ENCODE measurements around the gene ENTREP3.

ENTREP3 gene

GRCh38 chr1:155279268-155279667 lies 24.0 kb upstream of the ENTREP3 start:
- FAIRE-seq (no peak), DNase-seq (ENCODE audit: insufficient read length, low spot score) (no peak)

DNA sequence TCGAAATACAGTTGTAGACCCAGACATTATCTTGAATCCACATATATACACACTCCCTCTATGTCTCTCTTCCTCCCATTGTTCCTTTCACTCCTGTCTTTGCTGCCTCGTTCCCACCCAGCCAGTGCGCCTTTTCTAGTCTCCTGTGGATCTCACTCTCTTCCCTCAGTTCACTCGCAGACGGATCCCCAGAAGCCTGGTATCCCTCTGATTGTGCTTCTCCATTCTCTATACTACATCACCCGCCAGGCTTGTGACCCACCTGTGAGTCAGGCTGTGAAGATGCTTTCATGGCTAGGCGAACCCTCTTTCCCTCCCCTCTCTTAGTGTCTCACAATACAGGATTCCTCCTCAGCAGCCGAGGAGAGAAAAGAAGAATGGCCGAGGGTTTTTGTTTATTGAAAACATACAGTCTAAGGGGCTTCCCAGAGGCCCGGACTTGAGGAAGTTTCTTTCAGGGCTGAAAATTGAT lies 23.4 kb upstream of the ENTREP3 start:
- no peak for FAIRE-seq
- no peak for DNase-seq (ENCODE audit: insufficient read length, low spot score)

DNA sequence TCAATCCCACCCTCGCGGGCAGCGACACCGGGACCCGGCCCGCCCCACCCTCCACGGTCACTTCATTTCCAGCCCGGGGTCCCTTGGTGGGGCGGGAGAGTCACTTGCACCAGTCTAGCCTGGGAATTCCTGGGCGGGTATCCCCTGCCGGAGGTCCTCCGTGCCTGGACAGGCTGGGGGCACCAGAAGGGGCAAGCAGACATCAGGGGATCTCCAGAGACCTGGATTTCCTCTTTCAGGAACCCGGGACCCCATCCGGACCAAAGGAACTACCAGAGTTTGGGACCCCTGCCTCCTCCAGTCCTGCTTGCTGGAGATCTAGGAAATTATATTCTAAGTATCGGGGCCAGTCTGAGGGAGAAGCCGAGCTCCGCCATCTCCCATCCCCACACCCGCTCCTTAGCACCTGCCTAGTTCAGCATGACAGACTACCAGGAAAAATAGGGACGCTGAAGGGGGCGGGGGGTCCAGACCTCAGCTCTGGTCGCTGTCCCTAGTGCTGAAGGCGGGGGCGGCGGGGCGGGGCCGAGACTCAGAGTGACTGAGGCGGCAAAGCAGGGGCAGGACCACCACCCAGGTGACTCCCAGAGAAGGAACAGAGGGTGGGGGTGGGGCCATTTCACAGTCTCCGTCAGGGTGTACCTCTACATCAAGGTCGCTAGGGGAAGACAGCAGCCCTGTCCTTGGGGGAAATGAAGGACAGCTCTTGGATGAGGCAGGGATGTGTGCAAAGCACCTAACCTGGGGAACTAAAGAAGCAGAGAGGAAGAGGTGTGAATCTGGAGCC lies 22.8 kb upstream of the ENTREP3 start:
- peak; percentile 69 for DNase-seq (ENCODE audit: insufficient read length, low spot score)
- peak; percentile 11 for FAIRE-seq

DNA sequence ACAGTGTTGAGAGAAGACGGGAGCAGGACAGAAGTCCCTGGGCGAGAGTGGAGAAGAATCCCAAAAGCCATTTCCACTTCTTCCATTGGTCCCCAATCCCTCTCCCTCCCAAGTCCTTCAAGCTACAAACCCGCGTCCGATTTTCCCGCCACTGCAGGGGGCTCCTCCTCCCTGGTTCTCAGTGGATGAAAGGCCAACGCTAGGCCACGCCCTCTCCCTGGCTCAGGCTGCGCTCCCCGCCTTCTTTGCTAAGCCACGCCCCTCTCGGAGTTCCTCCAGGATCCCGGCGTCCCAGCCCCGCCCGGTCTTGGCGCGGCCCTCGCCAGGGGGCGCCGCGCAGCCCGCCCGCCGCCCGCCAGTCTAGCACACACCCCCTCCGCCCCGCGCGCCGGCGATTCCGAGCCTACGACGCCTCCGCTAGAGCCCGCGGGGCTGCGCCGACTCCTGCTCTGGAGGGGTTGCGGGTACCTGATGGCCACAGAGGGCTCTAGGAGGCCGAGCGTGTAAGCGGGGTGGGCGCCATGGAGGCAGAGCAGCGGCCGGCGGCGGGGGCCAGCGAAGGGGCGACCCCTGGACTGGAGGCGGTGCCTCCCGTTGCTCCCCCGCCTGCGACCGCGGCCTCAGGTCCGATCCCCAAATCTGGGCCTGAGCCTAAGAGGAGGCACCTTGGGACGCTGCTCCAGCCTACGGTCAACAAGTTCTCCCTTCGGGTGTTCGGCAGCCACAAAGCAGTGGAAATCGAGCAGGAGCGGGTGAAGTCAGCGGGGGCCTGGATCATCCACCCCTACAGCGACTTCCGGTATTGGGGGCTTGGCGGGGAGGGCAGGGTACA lies 22.0 kb upstream of the ENTREP3 start, which contains the start of gene HCN3:
Gene HCN3 (plus strand): TSS at position 394 of the 832 bp plus-strand sequence. CDS start 128 bp downstream, at position 522.
- DNase-seq (ENCODE audit: insufficient read length, low spot score) (peak; percentile 98), FAIRE-seq (peak; percentile 82)

GRCh38 chr1:155273343-155274245 lies 18.3 kb upstream of the ENTREP3 start, which contains the start of gene CLK2:
Gene CLK2, minus strand, starts transcription at chr1:155273504. Its CDS starts 2,527 bp downstream, at chr1:155270977.
- DNase-seq (ENCODE audit: insufficient read length, low spot score) = peak; percentile 94
- peak; percentile 97 for FAIRE-seq

DNA sequence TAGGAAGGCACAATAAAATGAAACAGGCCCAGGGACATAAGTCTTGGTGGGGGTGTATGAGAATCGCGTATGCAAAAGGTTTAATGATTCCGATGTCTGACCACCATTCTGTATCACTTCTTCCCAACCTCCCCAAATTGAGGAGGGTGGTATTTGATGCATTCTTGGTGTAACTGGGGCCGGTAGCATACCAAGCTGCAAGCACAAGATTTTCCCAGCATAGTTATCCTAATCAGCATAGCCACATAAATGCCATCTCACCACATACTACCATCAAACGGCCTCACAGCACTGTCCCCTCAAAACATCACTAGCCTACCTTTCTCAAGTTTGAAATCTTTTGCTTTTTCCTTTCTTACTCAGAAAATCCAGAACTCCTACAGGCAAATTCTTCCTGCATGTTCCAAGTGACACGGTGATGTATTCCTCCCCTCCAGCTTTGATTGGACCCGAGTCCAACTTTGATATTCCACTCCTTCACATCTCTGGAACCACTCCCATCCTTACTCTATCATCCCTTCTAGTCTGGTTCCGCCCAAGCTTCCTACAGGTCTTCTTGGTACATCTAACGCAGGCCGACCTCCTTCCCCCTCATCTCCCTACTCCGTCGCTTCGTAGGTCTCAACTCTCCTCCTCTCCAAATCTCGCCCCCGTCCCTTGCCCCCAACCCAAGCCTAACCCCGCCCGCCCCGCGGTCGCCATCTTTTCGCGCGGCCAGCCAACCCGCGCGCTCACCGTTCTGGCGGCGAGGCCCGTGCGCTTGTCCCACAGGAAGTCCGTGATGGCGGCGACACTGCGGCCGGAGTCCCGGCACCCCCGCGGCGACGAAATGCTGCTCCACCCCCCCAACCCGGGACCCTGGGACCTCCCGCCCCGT lies 17.4 kb upstream of the ENTREP3 start:
- peak; percentile 56 for DNase-seq (ENCODE audit: insufficient read length, low spot score)
- no peak for FAIRE-seq

GRCh38 chr1:155269381-155269780 lies 14.1 kb upstream of the ENTREP3 start:
- DNase-seq (ENCODE audit: insufficient read length, low spot score) (no peak), FAIRE-seq (no peak)

- DNase-seq (ENCODE audit: insufficient read length, low spot score) (no peak), FAIRE-seq (no peak)
These were observed 13.3 kb upstream of the ENTREP3 start for GRCh38 chr1:155268630-155269029.

DNA sequence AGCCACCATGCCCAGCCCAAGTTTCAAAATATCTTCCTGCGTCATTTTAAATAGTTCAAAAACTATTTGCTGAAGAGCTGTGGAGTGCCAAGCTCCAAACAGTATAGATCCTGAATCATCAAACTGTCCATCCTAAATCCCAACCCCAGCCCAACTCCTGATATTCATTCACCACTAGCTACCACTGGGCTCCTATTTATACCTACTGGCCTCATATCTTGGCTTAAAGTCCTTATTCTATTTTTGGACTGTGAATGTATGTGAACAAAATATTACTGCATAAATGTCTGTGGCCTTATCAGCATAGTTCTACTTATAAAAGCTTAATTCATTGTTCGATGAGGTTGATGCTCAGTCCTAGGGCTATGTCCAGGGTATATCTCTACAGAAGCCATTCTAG lies 12.1 kb upstream of the ENTREP3 start:
- FAIRE-seq (no peak), DNase-seq (ENCODE audit: insufficient read length, low spot score) (no peak)

GRCh38 chr1:155266553-155266952 lies 11.3 kb upstream of the ENTREP3 start:
- no peak for FAIRE-seq
- DNase-seq (ENCODE audit: insufficient read length, low spot score) = no peak

DNA sequence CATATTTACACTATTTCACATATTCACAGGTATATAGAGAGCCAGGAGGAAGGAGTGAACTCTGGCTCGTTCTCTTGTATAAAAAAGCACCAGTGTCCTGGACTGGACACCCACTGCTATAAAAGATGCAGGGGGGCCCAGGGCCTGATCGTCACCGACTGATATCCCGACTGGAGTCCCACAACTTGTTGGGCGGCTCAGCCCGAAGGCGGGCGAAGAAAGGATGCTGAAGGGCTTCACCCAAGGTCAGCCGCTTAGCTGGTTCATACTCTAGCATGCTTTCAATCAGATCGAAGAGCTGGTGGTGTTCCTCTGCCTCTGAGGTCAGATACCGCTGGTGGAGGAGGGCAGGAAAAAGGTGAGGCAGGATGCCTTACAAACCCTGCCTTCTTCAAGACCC lies 7.8 kb upstream of the ENTREP3 start:
- DNase-seq (ENCODE audit: insufficient read length, low spot score) (no peak), FAIRE-seq (no peak)

DNA sequence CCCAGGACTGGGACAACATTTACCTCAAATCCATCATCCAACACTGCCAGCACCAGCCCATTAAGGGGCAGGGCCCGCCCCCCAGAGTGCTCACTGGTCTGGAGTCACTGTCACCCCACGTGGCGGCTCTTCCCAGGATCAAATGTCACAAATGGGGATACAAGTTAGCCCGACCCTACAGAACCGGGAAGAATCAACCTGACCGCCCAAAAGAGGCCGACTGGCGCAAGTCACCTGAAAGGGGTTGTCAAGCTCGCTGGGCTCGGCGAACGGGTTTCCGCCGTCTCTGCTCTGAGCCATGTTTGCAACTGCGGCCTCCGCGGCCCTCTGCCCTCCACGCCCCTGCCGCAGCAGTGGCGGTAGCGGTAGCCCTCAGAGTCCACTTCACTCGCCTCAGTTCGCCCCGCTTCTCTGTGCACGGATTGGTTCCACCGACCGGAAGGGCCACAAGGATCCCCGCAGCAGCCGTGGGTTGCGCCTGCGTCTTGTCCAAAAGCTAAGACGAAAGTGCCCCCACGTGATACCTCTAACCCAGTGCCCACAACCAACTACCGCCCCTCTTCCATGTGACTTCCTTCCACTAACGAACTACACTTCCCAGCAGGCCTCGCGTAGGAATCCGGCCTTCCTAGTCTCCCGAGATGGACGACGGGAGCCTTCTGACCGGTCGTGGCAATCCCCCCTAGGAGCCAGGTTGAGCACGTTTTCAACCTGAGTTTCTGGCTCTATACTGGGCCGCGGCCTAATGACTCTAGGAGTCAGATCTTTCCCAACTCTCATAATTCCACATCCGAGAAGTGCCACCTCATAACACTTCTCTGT lies 6.8 kb upstream of the ENTREP3 start, which contains the start of gene SCAMP3:
Gene SCAMP3 (minus strand): TSS at position 509 of the 822 bp plus-strand sequence. CDS start 209 bp downstream, at position 300.
- FAIRE-seq (peak; percentile 94), DNase-seq (ENCODE audit: insufficient read length, low spot score) (peak; percentile 98)

DNA sequence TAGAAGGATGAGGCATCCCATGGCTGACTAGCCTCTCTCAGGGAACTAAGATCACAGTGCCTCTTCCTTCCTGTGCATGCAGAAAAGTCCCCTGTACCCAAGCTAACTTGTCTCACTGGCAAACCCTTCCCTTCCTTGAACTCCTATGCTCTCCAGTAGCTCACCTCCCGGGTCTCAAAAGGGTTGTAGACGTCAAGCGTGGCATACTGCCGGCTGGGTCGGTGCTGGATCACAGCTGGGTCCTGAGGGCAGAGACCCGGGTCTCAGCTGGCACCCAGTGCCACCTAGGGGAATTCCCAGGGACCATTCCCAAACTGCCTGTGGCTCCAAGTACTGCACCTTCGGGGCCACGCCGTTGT lies 6.2 kb upstream of the ENTREP3 start:
- FAIRE-seq (no peak), DNase-seq (ENCODE audit: insufficient read length, low spot score) (no peak)

- DNase-seq (ENCODE audit: insufficient read length, low spot score) (no peak), FAIRE-seq (no peak)
These were observed 5.0 kb upstream of the ENTREP3 start for GRCh38 chr1:155260276-155260675.

DNA sequence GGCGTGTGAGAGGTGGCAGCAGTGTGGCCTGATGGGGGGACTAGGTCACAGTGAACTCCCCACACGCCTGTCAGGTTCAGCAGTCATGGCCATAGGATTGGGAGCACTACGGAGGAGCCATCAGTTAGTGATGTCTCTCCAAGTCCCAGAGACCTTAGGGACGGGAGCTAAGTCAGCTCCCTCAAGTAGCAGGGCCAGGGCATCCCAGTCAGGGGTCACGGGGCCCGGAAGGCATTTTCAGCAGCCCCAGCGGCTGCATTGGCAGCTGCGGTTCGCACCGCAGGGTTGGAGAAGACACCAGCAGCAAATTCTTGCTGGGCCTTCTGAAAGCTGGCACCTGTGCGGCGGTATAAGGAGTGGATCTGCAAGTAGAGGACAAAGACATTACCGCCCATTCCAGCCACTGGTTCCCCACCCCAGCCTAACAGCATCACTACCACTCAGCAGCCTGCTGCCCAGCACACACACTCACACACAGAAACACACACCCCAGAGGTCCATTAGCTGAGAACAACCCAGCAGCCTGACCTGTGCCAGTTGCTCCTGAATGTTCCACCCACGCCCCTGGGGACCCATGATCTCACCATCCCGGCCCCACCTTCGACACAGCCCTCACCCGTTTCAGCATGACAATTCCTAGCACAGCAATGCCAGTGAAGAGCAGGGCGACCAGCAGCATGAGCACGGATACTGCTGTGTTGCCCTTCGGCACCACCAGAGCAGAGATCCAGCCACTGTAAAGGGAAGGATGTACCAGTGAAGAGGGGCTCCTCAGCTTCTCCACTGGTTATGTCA lies 972 bp upstream of the ENTREP3 start:
- DNase-seq (ENCODE audit: insufficient read length, low spot score) = no peak
- no peak for FAIRE-seq

DNA sequence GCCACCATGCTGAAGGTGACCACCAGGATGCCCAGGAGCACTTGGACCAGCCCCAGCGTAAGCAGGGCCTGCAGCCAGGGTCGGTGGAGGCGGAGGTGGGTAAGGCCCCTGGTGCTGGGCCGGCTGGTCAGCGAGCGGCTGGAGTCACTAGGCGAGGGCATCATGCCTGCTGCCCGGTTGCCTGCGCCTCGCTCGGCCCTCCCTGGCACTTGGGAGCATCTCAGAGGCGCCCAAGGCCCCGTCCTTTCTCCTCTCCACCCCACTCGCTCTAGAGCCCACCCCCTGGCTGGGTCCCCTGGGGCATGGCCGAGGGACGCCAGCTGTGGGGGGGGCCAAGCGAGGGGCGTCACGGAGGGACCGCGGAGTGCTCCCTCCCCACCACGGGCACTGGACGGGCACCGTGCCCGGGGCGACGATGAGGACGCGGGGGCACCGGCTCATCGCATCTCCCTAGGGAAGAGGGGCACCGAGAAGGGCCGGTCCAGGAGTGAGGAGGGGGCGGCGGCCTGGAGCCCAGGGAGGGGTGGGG lies 505 bp downstream of the ENTREP3 start:
- no peak for FAIRE-seq
- DNase-seq (ENCODE audit: insufficient read length, low spot score) = no peak

- FAIRE-seq (no peak), DNase-seq (ENCODE audit: insufficient read length, low spot score) (no peak)
These were observed 1.0 kb downstream of the ENTREP3 start for GRCh38 chr1:155254228-155254713.

All from GM19239 (cell line).